ENCODE data around the gene ARNT2. TPM values are rescaled to one million over a fixed set of nuclear protein-coding genes. Genes with fewer than 3 reads are reported as not detected.

The ARNT2 gene
- polyA plus RNA-seq, 1 of the 3 experiments (the other 2 are of a cell fraction): 17.0 TPM

- Histone ChIP-seq H3K4me3 (ENCODE audit: low read depth in 2 of 2, low read length in 1 of 2) (no peak overlapping the region), H3K27me3 (ENCODE audit: insufficient read depth) (no peaks in the 10 kb centered on the region), H3F3A (replicated peaks; ENCODE audit: insufficient read depth) (no peaks in the 10 kb centered on the region), H3K9me3 (no peaks in the 10 kb centered on the region), H3K4me2 (no peak overlapping the region), H3K4me1 (ENCODE audit: control insufficient read depth in 1 of 2, insufficient read depth in 2 of 2, low read depth in 1 of 2, low read length in 1 of 2) (peaks cover 0 to 10% of the 10 kb centered on the region in 2 experiments; a peak in 1 of 4 replicates), H3K9me2 (no peaks in the 10 kb centered on the region), H3K36me3 (replicated peaks in 1 of 2; ENCODE audit: control insufficient read depth in 1 of 2, insufficient read depth in 2 of 2, low read length in 1 of 2) (peaks cover 0 to 6% of the 10 kb centered on the region in 2 experiments), H4K20me1 (ENCODE audit: insufficient read depth) (no peaks in the 10 kb centered on the region), H2AFZ (ENCODE audit: low read depth) (no peak overlapping the region), H3K27ac (ENCODE audit: low read depth in 2 of 2, low read length in 1 of 2) (no peak overlapping the region), H3K9ac (no peak overlapping the region), H3K79me2 (ENCODE audit: insufficient read depth) (no peaks in the 10 kb centered on the region)
- TF ChIP-seq MXI1 (IDR thresholded peaks at IDR 0.05; ENCODE audit: low read depth, low read length): no peak
- no peak for TF ChIP-seq FOXM1 (IDR thresholded peaks at IDR 0.05; ENCODE audit: low read depth)
- no peak for TF ChIP-seq MEF2A (IDR thresholded peaks at IDR 0.05; ENCODE audit: borderline replicate concordance, low read depth)
- CTCF ChIA-PET: interaction anchor here (2.9 kb wide), 1 partner anchor 49 kb away, joined by 8 read pairs; no protein-coding TSS in a partner anchor
- 84% methylated on average over 9 of the region's 9 CpGs for WGBS (ENCODE audit: low lambda C conversion rate)
- DNase-seq: no peak
- POLR2A ChIA-PET: no interaction called here
Measured at GRCh38 chr15:80504931-80505330, 100.7 kb downstream of the ARNT2 start.

DNA sequence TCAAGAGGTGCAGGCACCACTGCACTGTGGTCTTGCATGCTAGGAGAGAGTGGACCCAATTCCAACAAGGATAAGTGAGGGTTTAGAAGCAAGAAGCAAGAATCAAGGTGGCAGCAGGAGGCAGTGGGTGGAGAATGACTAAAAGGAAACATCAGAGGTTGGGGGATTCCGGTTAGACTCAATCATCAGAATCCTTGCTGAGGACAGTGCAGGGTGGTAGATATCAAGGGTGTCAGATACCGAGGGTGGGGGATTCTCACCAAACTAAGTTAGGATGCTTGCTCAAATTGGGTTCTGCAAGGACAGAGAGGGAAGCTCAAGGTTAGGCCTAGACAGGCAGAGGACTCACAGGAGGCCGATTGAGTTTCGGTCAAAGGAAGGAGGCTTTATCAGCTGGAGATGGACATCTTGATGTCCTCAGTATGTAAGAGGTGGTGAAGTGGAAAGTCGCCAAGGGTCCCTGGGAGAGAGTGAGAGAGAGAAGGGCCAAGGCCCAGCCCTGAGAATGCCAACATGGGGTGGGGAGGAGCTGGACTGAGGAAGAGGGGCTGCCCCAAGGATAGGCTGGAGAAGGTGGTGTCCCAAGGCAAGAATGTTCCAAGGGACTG, 102.2 kb downstream of the ARNT2 start:
- TF ChIP-seq NFIC (IDR thresholded peaks at IDR 0.05; ENCODE audit: borderline replicate concordance) (no peak), FOXJ3 (CRISPR knock-in tag; IDR thresholded peaks at IDR 0.05) (no peak), CHD2 (IDR thresholded peaks at IDR 0.05; ENCODE audit: low read length, partially characterized antibody) (no peak), YY1 (IDR thresholded peaks at IDR 0.05; ENCODE audit: low read depth) (no peak), FOXM1 (IDR thresholded peaks at IDR 0.05; ENCODE audit: low read depth) (no peak), POLR2AphosphoS5 (IDR thresholded peaks at IDR 0.05; ENCODE audit: low read depth, low read length) (no peak), IRF3 (IDR thresholded peaks at IDR 0.05; ENCODE audit: low read depth, low read length) (no peak), FOSL2 (IDR thresholded peaks at IDR 0.05; ENCODE audit: borderline replicate concordance, low read depth) (no peak), RCOR1 (IDR thresholded peaks at IDR 0.05; ENCODE audit: low read length) (no peak), GABPA (IDR thresholded peaks at IDR 0.05; ENCODE audit: low read depth) (no peak), NRF1 (IDR thresholded peaks at IDR 0.05; ENCODE audit: low read depth, low read length) (no peak), TEAD4 (IDR thresholded peaks at IDR 0.05; ENCODE audit: borderline replicate concordance, insufficient read depth) (no peak), MEF2A (IDR thresholded peaks at IDR 0.05; ENCODE audit: borderline replicate concordance, low read depth) (no peak), MXI1 (IDR thresholded peaks at IDR 0.05; ENCODE audit: low read depth, low read length) (no peak)
- TF ChIP-seq, protein P1, sequence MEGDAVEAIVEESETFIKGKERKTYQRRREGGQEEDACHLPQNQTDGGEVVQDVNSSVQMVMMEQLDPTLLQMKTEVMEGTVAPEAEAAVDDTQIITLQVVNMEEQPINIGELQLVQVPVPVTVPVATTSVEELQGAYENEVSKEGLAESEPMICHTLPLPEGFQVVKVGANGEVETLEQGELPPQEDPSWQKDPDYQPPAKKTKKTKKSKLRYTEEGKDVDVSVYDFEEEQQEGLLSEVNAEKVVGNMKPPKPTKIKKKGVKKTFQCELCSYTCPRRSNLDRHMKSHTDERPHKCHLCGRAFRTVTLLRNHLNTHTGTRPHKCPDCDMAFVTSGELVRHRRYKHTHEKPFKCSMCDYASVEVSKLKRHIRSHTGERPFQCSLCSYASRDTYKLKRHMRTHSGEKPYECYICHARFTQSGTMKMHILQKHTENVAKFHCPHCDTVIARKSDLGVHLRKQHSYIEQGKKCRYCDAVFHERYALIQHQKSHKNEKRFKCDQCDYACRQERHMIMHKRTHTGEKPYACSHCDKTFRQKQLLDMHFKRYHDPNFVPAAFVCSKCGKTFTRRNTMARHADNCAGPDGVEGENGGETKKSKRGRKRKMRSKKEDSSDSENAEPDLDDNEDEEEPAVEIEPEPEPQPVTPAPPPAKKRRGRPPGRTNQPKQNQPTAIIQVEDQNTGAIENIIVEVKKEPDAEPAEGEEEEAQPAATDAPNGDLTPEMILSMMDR (IDR thresholded peaks at IDR 0.05): no peak
- TF ChIP-seq, protein P2, sequence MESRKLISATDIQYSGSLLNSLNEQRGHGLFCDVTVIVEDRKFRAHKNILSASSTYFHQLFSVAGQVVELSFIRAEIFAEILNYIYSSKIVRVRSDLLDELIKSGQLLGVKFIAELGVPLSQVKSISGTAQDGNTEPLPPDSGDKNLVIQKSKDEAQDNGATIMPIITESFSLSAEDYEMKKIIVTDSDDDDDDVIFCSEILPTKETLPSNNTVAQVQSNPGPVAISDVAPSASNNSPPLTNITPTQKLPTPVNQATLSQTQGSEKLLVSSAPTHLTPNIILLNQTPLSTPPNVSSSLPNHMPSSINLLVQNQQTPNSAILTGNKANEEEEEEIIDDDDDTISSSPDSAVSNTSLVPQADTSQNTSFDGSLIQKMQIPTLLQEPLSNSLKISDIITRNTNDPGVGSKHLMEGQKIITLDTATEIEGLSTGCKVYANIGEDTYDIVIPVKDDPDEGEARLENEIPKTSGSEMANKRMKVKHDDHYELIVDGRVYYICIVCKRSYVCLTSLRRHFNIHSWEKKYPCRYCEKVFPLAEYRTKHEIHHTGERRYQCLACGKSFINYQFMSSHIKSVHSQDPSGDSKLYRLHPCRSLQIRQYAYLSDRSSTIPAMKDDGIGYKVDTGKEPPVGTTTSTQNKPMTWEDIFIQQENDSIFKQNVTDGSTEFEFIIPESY (IDR thresholded peaks at IDR 0.05; ENCODE audit: borderline replicate concordance, low read depth): no peak
- TF ChIP-seq, protein P3, sequence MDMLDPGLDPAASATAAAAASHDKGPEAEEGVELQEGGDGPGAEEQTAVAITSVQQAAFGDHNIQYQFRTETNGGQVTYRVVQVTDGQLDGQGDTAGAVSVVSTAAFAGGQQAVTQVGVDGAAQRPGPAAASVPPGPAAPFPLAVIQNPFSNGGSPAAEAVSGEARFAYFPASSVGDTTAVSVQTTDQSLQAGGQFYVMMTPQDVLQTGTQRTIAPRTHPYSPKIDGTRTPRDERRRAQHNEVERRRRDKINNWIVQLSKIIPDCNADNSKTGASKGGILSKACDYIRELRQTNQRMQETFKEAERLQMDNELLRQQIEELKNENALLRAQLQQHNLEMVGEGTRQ (IDR thresholded peaks at IDR 0.05; ENCODE audit: borderline replicate concordance, low read depth, low read length): no peak
- ChIA-PET CTCF (interaction anchor here (2.9 kb wide), 1 partner anchor 51 kb away, joined by 8 read pairs; no protein-coding TSS in a partner anchor), POLR2A (no interaction called here)
- Histone ChIP-seq H3K36me3 (replicated peaks in 1 of 2; ENCODE audit: control insufficient read depth in 1 of 2, insufficient read depth in 2 of 2, low read length in 1 of 2) (peaks cover 0 to 13% of the 10 kb centered on the region in 2 experiments), H3K4me3 (ENCODE audit: low read depth in 2 of 2, low read length in 1 of 2) (no peak overlapping the region), H3K9me2 (no peaks in the 10 kb centered on the region), H2AFZ (ENCODE audit: low read depth) (no peak overlapping the region), H3K4me1 (ENCODE audit: control insufficient read depth in 1 of 2, insufficient read depth in 2 of 2, low read depth in 1 of 2, low read length in 1 of 2) (peaks cover 0 to 10% of the 10 kb centered on the region in 2 experiments; a peak in 1 of 4 replicates), H3K4me2 (no peak overlapping the region), H3K9me3 (no peaks in the 10 kb centered on the region), H4K20me1 (ENCODE audit: insufficient read depth) (no peaks in the 10 kb centered on the region), H3F3A (replicated peaks; ENCODE audit: insufficient read depth) (no peaks in the 10 kb centered on the region), H3K9ac (no peak overlapping the region), H3K79me2 (ENCODE audit: insufficient read depth) (no peaks in the 10 kb centered on the region), H3K27ac (ENCODE audit: low read depth in 2 of 2, low read length in 1 of 2) (no peak overlapping the region), H3K27me3 (ENCODE audit: insufficient read depth) (no peaks in the 10 kb centered on the region)
- no peak for DNase-seq
- 92% methylated on average over 5 of the region's 5 CpGs for WGBS (ENCODE audit: low lambda C conversion rate)
